MM.1S (cell line): Measurements from ENCODE around the gene HAUS5.

Experiments used
- EZH2 ChIP-seq: fragments of 300-600 bp; sonication (generic); optimal IDR thresholded peaks from 2 replicates; pipeline ENCODE3; 2017; ENCODE audit warnings: low read depth, mild to moderate bottlenecking, antibody characterized with exemption, low read length, mixed read lengths
- TF ChIP-seq, protein P1 (sequence below): fragments of 300-600 bp; sonication (generic); IDR thresholded peaks from 2 replicates; pipeline ENCODE4 v1.5.1; 2016; ENCODE audit warnings: antibody characterized with exemption, low read length, mixed read lengths

DNA sequence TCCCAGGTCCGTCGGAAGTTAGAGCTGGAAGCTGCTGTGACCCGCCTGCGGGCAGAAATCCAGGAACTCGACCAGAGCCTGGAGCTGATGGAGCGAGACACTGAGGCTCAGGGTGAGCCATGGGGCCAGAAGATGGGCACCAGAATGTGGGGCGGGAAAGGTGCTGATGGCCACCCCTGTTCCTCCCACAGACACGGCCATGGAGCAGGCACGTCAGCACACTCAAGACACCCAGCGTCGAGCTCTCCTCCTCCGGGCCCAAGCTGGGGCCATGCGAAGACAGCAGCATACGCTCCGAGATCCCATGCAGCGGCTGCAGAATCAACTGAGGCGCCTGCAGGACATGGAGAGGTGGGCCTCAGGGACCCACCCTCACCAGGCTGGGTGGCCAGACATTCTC lies 2.5 kb downstream of the HAUS5 start:
- TF ChIP-seq EZH2: no peak
- TF ChIP-seq, protein P1, sequence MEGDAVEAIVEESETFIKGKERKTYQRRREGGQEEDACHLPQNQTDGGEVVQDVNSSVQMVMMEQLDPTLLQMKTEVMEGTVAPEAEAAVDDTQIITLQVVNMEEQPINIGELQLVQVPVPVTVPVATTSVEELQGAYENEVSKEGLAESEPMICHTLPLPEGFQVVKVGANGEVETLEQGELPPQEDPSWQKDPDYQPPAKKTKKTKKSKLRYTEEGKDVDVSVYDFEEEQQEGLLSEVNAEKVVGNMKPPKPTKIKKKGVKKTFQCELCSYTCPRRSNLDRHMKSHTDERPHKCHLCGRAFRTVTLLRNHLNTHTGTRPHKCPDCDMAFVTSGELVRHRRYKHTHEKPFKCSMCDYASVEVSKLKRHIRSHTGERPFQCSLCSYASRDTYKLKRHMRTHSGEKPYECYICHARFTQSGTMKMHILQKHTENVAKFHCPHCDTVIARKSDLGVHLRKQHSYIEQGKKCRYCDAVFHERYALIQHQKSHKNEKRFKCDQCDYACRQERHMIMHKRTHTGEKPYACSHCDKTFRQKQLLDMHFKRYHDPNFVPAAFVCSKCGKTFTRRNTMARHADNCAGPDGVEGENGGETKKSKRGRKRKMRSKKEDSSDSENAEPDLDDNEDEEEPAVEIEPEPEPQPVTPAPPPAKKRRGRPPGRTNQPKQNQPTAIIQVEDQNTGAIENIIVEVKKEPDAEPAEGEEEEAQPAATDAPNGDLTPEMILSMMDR: no peak
